Right lung (tissue), 5 donors: Measurements from ENCODE around the gene SLC16A10. TPM values are rescaled to one million over a fixed set of nuclear protein-coding genes. Genes with fewer than 3 reads are reported as not detected.

Experiments used
- DNase-seq, 2 donors: peaks; one replicate each; pipeline ENCODE4 v3.0.0-alpha.2; 2013
- polyA plus RNA-seq, 5 donors: library from polyadenylated mRNA; unstranded; fragments of 120-200 nt; gene quantifications; one replicate each; pipeline versions ENCODE4 v1.2.1 to v1.2.3, GENCODE V29; 2013; ENCODE audit warnings: inconsistent platforms in 1 of 5, low replicate concordance in 1 of 5; ENCODE audit not compliant: insufficient read length in 5 of 5, insufficient read depth in 1 of 5

SLC16A10 gene
- polyA plus RNA-seq, 5 donors = 4.3 to 7.4 (median 6.3) TPM

- DNase-seq = no peak
Observed at GRCh38 chr6:111258615-111259088, 171.3 kb downstream of the SLC16A10 start.

GRCh38 chr6:111259089-111259831 is 172.0 kb downstream of the SLC16A10 start:
- DNase-seq = peak; percentile 99 to 100

- DNase-seq = no peak
Observed at GRCh38 chr6:111260570-111261298, 173.4 kb downstream of the SLC16A10 start.

GRCh38 chr6:111263837-111264236 is 176.5 kb downstream of the SLC16A10 start:
- DNase-seq = no peak

GRCh38 chr6:111265842-111266241 is 178.5 kb downstream of the SLC16A10 start:
- no peak for DNase-seq

GRCh38 chr6:111266276-111266675 is 179.0 kb downstream of the SLC16A10 start:
- no peak for DNase-seq

- no peak for DNase-seq
Observed at GRCh38 chr6:111267764-111268333, 180.5 kb downstream of the SLC16A10 start.

- no peak for DNase-seq
Observed at GRCh38 chr6:111269401-111269970, 182.2 kb downstream of the SLC16A10 start.

GRCh38 chr6:111270121-111270520 is 182.8 kb downstream of the SLC16A10 start:
- DNase-seq = no peak

GRCh38 chr6:111274593-111275217 is 187.4 kb downstream of the SLC16A10 start:
- no peak for DNase-seq

- no peak for DNase-seq
Observed at GRCh38 chr6:111276335-111276734, 189.0 kb downstream of the SLC16A10 start.

- DNase-seq = no peak
Observed at GRCh38 chr6:111276736-111277135, 189.4 kb downstream of the SLC16A10 start.

GRCh38 chr6:111277819-111278218 is 190.5 kb downstream of the SLC16A10 start:
- DNase-seq = no peak

GRCh38 chr6:111278731-111279130 is 191.4 kb downstream of the SLC16A10 start:
- DNase-seq = no peak

GRCh38 chr6:111280445-111280955 is 193.2 kb downstream of the SLC16A10 start:
- no peak for DNase-seq

Other genes starting within 250 kb of the SLC16A10 start
- gene AMD1, start 212.7 kb upstream of the SLC16A10 start, polyA plus RNA-seq = 10 to 100 TPM; 49.1 to 69.8 (median 59.5) TPM
- gene GTF3C6, start 128.8 kb upstream of the SLC16A10 start, polyA plus RNA-seq = 10 to 100 TPM; 60.2 to 80.3 (median 70.2) TPM
- gene RPF2, start 105.5 kb upstream of the SLC16A10 start, polyA plus RNA-seq = 10 to 100 TPM; 29.1 to 38.5 (median 30.3) TPM